ENCODE results near the gene SF3A2.

The SF3A2 gene

DNA sequence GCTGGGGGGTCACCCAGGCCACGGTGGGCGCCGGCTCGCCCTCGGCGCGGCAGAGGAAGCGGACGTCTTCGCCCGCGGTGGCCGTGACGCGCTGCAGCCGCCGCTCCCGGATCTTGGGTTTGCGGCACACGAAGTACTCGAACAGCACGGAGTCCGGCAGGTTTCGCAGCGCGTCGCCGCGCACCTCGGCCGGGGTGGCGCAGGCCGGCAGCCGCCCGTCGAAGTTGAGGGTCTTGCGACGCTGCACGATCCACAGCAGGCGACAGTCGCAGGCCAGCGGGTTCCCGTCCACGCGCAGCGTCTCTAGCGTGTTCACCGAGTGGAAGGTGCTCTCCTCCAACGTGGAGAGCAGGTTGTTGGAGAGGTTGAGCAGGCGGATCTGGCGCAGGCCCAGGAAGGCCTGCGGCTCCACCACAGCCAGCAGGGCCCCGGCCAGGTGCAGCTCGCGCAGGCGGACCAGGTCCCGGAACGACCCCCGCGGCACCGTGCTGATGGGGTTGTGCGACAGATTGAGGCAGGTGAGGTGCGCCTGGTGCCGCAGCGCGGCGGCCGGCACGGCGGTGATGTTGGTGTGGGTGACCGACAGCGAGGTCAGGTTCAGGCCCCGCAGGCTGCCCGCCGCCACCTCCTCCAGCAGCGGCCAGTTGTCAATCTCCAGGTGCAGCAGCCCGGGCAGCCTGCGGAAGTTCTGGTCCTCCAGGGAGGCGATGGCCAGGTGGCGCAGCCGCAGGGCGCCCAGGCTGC, 54.0 kb downstream of the SF3A2 start:
- no peak for DNase-seq (ENCODE audit: low read depth in 2 of 2)

DNA sequence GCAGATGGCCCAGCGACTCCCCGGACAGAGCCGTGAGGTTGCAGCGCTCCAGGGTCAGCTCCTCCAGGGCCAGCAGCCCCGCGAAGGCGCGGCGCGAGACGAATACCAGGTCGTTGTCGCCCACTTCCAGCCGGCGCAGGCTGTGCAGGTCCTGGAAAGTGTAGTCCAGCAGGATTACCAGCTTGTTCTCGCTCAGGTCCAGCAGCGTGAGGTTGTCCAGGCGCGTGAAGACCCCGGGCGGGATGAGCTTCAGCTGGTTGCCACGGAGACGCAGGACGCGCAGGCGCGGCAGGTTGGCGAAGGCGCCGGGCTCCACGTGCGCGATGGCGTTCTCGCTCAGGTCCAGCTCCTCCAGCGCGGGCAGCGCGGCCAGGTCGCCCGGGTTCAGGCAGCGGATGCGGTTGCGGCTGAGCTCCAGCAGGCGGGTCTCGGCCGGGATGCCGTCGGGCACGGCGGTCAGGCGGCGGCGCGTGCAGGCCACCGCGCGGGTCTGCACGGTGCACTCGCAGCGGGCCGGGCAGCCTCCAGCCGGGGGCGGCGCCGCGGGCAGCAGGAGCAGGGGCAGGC, 54.6 kb downstream of the SF3A2 start:
- no peak for DNase-seq (ENCODE audit: low read depth in 2 of 2)

DNA sequence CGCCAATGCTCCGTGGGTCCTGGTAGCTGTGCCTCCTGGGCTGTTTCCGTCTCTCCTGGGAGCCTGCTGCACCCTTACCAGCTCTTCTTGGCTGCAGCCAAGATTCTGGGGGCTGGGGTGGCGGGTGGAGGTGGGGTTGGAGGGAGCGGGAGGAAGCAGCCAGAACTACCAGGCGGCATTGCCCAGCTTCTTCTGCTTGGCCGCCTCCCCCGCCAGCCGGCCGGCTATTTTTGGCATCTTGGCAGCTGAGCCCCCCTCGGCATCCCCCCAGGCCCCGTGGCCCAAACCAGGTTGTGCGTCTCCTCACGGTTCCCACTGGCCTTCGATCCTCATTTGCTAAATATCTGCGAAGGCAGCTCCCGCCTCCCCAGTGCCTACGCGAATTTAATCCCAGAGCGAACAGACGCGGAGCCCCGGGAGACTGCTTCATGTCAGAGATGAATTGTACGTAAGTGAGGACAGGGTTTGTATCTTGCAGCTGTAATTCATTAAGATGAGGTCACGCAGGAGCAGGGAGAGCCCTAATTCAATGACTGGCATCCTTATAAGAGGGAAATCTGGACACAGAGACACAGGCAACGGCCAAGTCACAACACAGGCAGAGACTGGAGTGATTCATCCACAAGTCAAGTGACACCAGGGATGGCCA, 58.2 kb downstream of the SF3A2 start:
- DNase-seq (ENCODE audit: low read depth in 2 of 2) = no peak

DNA sequence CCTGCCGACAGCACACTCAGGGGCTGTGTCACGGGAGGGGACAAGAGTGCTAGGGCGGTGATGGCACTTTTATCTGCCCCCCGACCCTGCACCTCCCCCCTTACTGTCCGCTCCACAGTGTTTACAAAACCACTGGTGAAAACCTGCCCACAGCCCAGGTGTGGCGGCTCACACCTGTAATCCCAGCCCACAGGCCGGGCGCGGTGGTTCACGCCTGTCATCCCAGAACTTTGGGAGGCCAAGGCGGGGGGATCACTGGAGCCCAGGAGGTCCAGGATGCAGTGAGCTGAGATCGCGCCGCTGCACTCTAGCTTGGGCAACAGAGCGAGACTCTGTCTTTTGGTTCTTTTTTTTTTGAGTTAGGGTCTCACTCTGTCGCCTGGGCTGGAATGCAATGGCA, 59.5 kb downstream of the SF3A2 start:
- no peak for DNase-seq (ENCODE audit: low read depth in 2 of 2)

All from activated CD8-positive, alpha-beta memory T cell treated with anti-CD3 and anti-CD28 coated beads for 4 hours (primary cell).